Activated naive CD8-positive, alpha-beta T cell (primary cell): Measurements from ENCODE around the gene ST6GALNAC3.

Experiments used
- H3K27ac Mint-ChIP-seq: one replicate; pipeline ENCODE4 v1.8.0; 2021; ENCODE audit warnings: mixed read lengths
- H3K27me3 Mint-ChIP-seq: one replicate; pipeline ENCODE4 v1.8.0; 2021; ENCODE audit warnings: mixed read lengths
- H3K36me3 Mint-ChIP-seq: one replicate; pipeline ENCODE4 v1.8.0; 2021; ENCODE audit warnings: mixed read lengths
- H3K4me1 Mint-ChIP-seq: one replicate; pipeline ENCODE4 v1.8.0; 2021; ENCODE audit warnings: low read depth, mixed read lengths
- H3K4me3 Mint-ChIP-seq: one replicate; pipeline ENCODE4 v1.8.0; 2021; ENCODE audit warnings: mild to moderate bottlenecking, mixed read lengths
- H3K9me3 Mint-ChIP-seq: one replicate; pipeline ENCODE4 v1.8.0; 2021; ENCODE audit warnings: low read depth, mixed read lengths

The ST6GALNAC3 gene

DNA sequence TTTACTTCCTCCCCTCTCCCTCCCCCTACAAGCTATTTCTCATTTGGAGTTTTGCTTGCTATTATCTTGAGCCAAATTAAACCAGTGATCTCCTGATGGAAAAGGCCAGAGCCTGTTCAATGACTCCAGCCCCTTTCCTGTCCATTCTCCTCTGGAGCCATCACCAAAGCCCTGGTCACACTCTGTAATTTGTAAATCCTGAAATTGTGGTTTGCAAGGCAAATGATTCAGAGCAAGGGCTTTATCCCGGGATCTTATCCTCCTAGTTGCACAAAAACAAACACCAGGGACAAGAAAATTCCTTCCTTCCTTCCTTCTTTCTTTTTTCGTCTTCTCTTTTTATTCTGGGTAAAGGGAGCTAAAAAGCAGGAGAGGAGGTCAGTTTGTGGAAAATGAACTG lies 426.6 kb downstream of the ST6GALNAC3 start:
- Mint-ChIP-seq H3K4me3 (peak overlapping the region; percentile 38), H3K4me1 (peaks cover 11% of the 10 kb centered on the region), H3K36me3 (no peaks in the 10 kb centered on the region), H3K27me3 (no peaks in the 10 kb centered on the region), H3K9me3 (no peaks in the 10 kb centered on the region), H3K27ac (no peak overlapping the region)

DNA sequence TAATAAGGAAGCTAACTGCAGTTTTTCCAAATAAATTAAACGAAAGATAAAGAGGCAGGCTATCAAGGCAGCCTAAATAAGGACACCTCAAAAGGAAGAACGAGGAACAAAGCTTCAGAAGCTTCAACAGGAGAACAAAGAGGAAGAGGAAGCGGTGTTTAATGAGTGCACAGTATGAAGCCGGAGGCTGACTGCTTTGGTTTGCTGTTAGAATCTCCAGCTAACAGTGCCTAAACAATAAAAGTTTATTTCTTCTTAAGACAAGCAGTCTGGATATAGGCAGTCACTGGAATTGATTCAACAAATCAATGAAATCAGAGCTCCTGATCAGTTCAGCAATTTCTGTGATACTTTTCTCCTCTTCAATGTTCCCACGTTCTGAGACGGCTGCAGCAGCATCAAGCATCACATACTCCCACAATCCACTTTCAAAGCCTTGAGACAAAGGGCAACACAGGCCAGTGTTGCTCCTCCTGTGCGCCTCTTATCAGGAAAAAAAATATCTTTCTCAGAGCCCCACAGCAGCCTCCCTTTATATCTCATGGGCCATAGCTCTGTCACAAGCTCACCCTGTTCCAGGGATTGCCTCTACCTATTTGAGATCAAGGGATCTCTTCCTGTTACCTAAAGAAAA lies 427.2 kb downstream of the ST6GALNAC3 start:
- Mint-ChIP-seq H3K9me3 (no peaks in the 10 kb centered on the region), H3K4me3 (peak overlapping the region; percentile 38), H3K27ac (no peak overlapping the region), H3K27me3 (no peaks in the 10 kb centered on the region), H3K4me1 (peaks cover 11% of the 10 kb centered on the region), H3K36me3 (no peaks in the 10 kb centered on the region)

DNA sequence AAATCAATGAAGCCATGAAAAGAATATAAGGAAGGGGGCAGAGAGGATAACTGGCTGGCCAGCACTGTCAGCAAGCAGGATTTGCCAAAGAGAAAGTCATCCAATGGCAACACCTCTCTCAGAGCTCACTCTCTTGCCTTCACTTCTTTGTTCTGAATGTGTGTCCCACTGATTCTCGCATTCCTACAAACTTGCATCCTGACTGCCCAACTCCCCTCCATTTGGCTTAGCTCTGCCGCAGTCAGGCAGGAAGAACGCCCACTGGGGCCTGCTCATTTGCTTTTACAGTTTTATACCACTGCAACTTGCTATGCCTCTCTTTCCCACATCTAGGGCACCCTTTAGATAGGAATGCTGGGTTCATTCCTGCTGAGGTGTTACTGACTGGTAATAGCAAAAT lies 428.6 kb downstream of the ST6GALNAC3 start:
- no peak overlapping the region for H3K4me3 Mint-ChIP-seq
- H3K4me1 Mint-ChIP-seq, result peaks cover 11% of the 10 kb centered on the region
- H3K36me3 Mint-ChIP-seq, result no peaks in the 10 kb centered on the region
- no peak overlapping the region for H3K27ac Mint-ChIP-seq
- H3K27me3 Mint-ChIP-seq, result no peaks in the 10 kb centered on the region
- no peaks in the 10 kb centered on the region for H3K9me3 Mint-ChIP-seq

GRCh38 chr1:76503736-76504135 lies 429.2 kb downstream of the ST6GALNAC3 start:
- Mint-ChIP-seq H3K9me3 (no peaks in the 10 kb centered on the region), H3K27ac (no peak overlapping the region), H3K36me3 (no peaks in the 10 kb centered on the region), H3K4me3 (no peak overlapping the region), H3K4me1 (peaks cover 11% of the 10 kb centered on the region), H3K27me3 (no peaks in the 10 kb centered on the region)

DNA sequence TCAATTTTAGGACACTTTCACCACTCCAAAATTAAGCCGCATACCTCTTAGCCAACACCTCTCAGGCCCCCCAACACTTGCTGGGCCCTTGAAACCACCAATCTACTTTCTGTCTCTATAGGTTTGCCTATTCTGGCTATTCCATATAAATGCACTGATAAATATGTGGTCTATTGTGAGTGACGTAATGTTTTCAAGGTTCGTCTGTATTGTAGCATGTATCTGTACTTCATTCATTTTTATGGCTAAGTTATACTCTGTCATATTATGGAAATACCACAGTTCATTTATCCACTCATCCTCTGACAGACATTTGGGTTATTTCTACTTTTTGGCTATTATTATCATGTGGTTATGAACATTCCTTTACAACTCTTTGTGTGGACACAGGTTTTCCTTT lies 432.8 kb downstream of the ST6GALNAC3 start:
- Mint-ChIP-seq H3K27me3 (no peaks in the 10 kb centered on the region), H3K9me3 (no peaks in the 10 kb centered on the region), H3K4me3 (no peak overlapping the region), H3K36me3 (no peaks in the 10 kb centered on the region), H3K27ac (no peak overlapping the region), H3K4me1 (peaks cover 17% of the 10 kb centered on the region)

DNA sequence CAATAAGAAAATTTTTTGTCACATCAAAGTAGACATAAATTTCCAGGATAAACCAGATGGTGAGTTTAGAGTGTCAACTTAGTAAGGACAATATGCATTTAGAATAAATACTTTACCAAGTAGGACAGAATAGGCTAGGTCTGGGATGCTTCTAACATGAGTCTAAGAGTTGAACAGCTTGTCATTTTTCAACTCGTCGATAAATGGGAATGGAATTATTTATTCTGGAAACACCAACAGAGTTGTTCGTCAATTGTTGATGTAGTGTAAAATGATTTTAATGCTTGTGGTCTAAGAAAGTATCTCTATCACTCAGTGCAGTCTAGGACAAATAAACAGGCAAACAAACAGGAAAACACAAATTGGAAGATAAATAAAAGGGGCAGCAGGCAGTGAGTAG lies 434.3 kb downstream of the ST6GALNAC3 start:
- Mint-ChIP-seq H3K27me3 (no peaks in the 10 kb centered on the region), H3K4me3 (no peak overlapping the region), H3K4me1 (peaks cover 17% of the 10 kb centered on the region), H3K27ac (no peak overlapping the region), H3K9me3 (no peaks in the 10 kb centered on the region), H3K36me3 (no peaks in the 10 kb centered on the region)

DNA sequence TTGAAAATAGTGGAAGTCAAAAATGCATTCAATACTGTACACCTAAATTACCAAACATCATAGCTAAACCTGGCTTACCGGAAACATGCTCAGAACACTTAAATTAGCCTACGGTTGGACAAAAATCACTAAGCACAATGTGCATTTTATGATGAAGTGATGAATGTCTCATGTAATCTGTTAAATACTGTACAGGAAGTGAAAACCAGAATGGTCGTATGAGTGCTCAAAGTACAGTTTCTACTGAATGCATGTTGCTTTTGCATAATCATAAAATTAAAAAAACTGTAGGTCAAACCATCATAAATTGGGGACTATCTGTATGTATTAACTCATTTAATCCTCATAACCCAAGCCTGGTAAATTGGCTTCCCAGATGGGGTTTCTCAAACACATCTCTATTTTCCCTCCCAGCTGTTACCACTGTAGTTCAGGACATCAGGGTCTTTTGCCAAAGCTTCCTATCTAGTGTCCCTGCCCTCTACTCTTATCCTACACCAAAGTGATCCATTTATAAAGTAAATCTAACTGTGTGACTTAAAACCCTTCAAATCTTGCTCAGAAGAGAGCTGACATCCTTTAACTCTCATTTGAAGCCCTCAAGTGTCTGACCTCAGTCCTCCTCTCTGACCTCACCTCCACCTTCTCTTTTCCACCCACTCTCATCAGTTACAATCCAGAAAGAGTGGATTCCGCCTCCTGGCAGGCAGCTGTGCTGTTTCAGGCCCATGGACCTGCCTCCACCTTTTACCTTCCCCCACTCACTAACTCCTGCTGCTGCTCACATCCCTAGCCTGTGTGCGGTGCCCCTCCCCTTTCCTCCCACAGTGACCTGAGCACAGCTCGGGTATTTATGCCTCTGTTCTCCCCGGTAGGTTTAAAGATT lies 436.4 kb downstream of the ST6GALNAC3 start:
- H3K36me3 Mint-ChIP-seq, result no peaks in the 10 kb centered on the region
- H3K9me3 Mint-ChIP-seq, result no peaks in the 10 kb centered on the region
- no peak overlapping the region for H3K27ac Mint-ChIP-seq

GRCh38 chr1:76511558-76512179 lies 437.1 kb downstream of the ST6GALNAC3 start:
- H3K36me3 Mint-ChIP-seq, result no peaks in the 10 kb centered on the region
- no peak overlapping the region for H3K27ac Mint-ChIP-seq
- no peak overlapping the region for H3K4me3 Mint-ChIP-seq
- H3K9me3 Mint-ChIP-seq, result no peaks in the 10 kb centered on the region
- H3K27me3 Mint-ChIP-seq, result no peaks in the 10 kb centered on the region
- H3K4me1 Mint-ChIP-seq, result peaks cover 19% of the 10 kb centered on the region

More for the DNA sequence above, 436.4 kb downstream of the ST6GALNAC3 start:
- peaks cover 17% of the 10 kb centered on the region for H3K4me1 Mint-ChIP-seq
- H3K4me3 Mint-ChIP-seq, result no peak overlapping the region
- no peaks in the 10 kb centered on the region for H3K27me3 Mint-ChIP-seq

- no peaks in the 10 kb centered on the region for H3K9me3 Mint-ChIP-seq
- no peaks in the 10 kb centered on the region for H3K27me3 Mint-ChIP-seq
- no peak overlapping the region for H3K27ac Mint-ChIP-seq
- no peak overlapping the region for H3K4me3 Mint-ChIP-seq
- no peaks in the 10 kb centered on the region for H3K36me3 Mint-ChIP-seq
- H3K4me1 Mint-ChIP-seq, result no peaks in the 10 kb centered on the region
Observed at GRCh38 chr1:76530953-76531352, 456.4 kb downstream of the ST6GALNAC3 start.

DNA sequence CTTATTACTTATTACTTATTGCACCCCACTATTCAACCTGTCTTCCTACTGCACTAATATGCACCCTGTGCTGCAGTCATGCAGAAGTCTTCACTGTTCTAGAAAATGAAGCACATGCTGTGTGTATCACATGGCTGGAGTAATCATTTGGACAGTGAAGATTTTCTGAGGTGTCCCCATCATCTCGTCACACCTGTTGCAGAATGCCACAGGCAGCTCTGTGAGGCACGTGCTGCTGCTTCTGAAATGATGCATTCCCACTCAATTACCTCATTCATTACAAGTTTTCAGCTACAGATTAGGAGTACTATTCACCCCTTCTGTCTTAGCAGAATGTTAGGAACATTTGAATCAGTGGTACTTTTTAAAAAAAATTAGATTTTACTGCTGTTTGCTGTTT lies 467.1 kb downstream of the ST6GALNAC3 start:
- no peak overlapping the region for H3K27ac Mint-ChIP-seq

GRCh38 chr1:76542359-76542758 lies 467.8 kb downstream of the ST6GALNAC3 start:
- no peak overlapping the region for H3K4me3 Mint-ChIP-seq
- no peak overlapping the region for H3K27ac Mint-ChIP-seq
- H3K27me3 Mint-ChIP-seq, result no peaks in the 10 kb centered on the region
- no peaks in the 10 kb centered on the region for H3K4me1 Mint-ChIP-seq
- peaks cover under 1% of the 10 kb centered on the region for H3K36me3 Mint-ChIP-seq
- H3K9me3 Mint-ChIP-seq, result peaks cover 10% of the 10 kb centered on the region

More for the DNA sequence above, 467.1 kb downstream of the ST6GALNAC3 start:
- Mint-ChIP-seq H3K4me3 (no peak overlapping the region), H3K36me3 (peaks cover 3% of the 10 kb centered on the region), H3K4me1 (no peaks in the 10 kb centered on the region), H3K27me3 (no peaks in the 10 kb centered on the region), H3K9me3 (peaks cover 10% of the 10 kb centered on the region)

- H3K4me1 Mint-ChIP-seq, result no peaks in the 10 kb centered on the region
- no peaks in the 10 kb centered on the region for H3K27me3 Mint-ChIP-seq
- H3K27ac Mint-ChIP-seq, result no peak overlapping the region
- H3K36me3 Mint-ChIP-seq, result no peaks in the 10 kb centered on the region
- no peak overlapping the region for H3K4me3 Mint-ChIP-seq
- peaks cover 9% of the 10 kb centered on the region for H3K9me3 Mint-ChIP-seq
Observed at GRCh38 chr1:76543495-76543894, 468.9 kb downstream of the ST6GALNAC3 start.

DNA sequence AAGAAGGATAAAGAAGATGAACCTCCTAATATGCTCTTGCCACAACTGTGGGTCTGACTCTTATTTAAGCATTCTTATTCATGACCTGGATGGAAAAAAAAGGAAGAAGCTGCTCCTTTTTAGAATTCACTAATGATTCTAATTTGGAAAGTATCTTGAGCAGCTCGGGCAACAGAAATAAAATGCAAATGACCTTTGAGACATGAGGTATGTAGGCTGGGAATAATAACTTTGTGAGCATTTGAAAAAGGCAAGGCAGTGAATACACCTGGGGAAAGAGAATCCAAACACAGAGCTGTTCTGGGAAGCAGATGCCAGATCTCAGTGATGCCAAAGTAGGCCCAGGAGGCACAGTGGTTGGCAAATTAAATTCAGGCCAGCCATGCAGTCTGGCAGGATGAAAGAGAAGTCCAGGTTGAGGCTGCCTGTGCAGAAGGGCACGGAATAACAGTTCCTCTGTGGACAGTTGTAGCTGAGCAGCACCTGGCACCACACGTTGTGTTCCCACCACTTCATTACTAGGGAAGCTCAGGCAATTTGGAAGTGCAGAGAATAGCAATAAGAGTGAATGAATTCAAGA lies 471.9 kb downstream of the ST6GALNAC3 start:
- Mint-ChIP-seq H3K27ac (no peak overlapping the region), H3K36me3 (no peaks in the 10 kb centered on the region), H3K9me3 (no peaks in the 10 kb centered on the region), H3K27me3 (no peaks in the 10 kb centered on the region), H3K4me1 (no peaks in the 10 kb centered on the region), H3K4me3 (no peak overlapping the region)

DNA sequence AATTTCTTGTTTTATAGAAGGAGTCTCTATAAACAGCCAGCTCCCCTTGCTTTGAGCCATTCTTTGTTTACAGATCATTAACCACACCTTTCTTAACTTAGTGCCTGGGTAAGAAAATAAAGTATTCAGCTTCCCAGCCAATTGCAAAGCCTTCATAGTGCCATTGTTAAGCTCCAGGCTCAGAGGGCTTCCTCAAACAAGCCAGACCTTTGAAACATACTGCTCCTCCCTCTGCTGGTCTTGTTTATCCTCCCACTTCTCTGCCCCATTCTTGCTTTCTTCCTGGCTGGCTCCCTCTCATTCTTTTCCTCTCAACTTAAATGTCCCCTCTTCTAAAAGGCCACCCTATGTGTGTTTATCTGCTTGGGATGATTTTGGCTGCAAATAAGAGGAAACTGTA lies 473.4 kb downstream of the ST6GALNAC3 start:
- Mint-ChIP-seq H3K27me3 (no peaks in the 10 kb centered on the region), H3K4me1 (no peaks in the 10 kb centered on the region), H3K36me3 (no peaks in the 10 kb centered on the region), H3K9me3 (no peaks in the 10 kb centered on the region), H3K4me3 (no peak overlapping the region), H3K27ac (no peak overlapping the region)

GRCh38 chr1:76548513-76549100 lies 474.1 kb downstream of the ST6GALNAC3 start:
- no peaks in the 10 kb centered on the region for H3K36me3 Mint-ChIP-seq
- no peaks in the 10 kb centered on the region for H3K4me1 Mint-ChIP-seq
- H3K27me3 Mint-ChIP-seq, result no peaks in the 10 kb centered on the region
- H3K9me3 Mint-ChIP-seq, result no peaks in the 10 kb centered on the region
- H3K27ac Mint-ChIP-seq, result no peak overlapping the region
- no peak overlapping the region for H3K4me3 Mint-ChIP-seq
